ENCODE measurements around the gene SLC25A51.

The SLC25A51 gene

GRCh38 chr9:37920471-37921167 is 16.7 kb upstream of the SLC25A51 start:
- H3K4me3 ChIP-seq (ENCODE audit: low read depth, low read length), result no peak overlapping the region
- no peak for DNase-seq (ENCODE audit: low read depth)
- TF ChIP-seq CTCF (IDR thresholded peaks at IDR 0.05; ENCODE audit: control insufficient read depth, extremely low read depth, insufficient read depth), result no peak

DNA sequence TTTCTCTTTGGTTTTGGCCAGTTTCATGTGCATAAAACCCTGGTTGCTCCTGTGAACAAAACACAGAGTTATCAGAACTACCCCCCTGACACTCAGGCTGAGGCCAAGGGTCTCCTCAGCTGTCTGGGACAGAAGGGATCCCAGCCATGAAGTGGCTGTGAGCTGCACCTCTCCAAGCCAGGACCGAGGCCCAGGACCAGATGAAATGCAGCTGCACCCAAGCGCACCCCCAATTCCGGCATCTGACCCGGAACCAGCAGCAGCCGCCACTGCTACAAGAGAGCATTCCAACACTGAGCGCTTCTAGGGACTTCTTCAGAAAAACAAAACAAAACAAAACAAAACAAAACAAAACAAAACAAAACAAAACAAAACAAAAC is 16.0 kb upstream of the SLC25A51 start:
- no peak for TF ChIP-seq CTCF (IDR thresholded peaks at IDR 0.05; ENCODE audit: control insufficient read depth, extremely low read depth, insufficient read depth)
- no peak overlapping the region for H3K4me3 ChIP-seq (ENCODE audit: low read depth, low read length)
- no peak for DNase-seq (ENCODE audit: low read depth)

DNA sequence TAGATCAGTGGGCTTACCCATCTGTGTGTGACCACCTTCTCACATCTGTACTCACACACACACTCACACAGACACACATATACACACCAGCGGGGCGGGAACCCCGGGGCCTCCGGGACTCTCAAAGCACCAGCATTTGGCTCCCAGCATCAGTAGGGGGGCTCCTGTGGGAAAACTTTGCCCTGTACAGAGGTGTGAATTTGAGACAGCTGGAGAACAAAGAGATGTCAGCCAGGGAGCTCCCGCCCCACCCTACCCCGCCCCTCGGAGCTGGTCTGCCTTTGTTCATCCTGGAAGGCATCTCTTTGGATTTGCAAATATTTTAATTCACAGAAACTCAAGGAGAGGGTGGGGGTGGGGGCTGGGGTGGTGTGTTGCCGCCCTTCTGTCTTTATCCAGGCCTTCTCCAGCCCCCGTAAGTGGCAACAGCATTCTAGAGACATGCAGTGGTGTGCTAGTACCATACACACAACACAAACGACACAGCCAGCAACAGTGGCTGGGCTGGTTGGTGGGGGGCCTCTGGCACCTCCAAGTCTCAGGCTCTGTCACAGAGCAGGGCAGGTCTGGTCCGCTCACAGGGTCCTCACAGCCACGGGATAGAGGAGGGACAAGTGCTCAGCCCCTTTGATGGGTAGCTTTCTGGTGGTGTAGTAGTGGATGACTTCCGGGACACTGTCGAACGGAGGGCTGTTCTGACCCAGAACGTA is 15.5 kb upstream of the SLC25A51 start:
- H3K4me3 ChIP-seq (ENCODE audit: low read depth, low read length), result no peak overlapping the region
- TF ChIP-seq CTCF (IDR thresholded peaks at IDR 0.05; ENCODE audit: control insufficient read depth, extremely low read depth, insufficient read depth), result no peak
- DNase-seq (ENCODE audit: low read depth), result no peak

- no peak for DNase-seq (ENCODE audit: low read depth)
- H3K4me3 ChIP-seq (ENCODE audit: low read depth, low read length), result no peak overlapping the region
- TF ChIP-seq CTCF (IDR thresholded peaks at IDR 0.05; ENCODE audit: control insufficient read depth, extremely low read depth, insufficient read depth), result no peak
These were observed 14.8 kb upstream of the SLC25A51 start for GRCh38 chr9:37918665-37919170.

DNA sequence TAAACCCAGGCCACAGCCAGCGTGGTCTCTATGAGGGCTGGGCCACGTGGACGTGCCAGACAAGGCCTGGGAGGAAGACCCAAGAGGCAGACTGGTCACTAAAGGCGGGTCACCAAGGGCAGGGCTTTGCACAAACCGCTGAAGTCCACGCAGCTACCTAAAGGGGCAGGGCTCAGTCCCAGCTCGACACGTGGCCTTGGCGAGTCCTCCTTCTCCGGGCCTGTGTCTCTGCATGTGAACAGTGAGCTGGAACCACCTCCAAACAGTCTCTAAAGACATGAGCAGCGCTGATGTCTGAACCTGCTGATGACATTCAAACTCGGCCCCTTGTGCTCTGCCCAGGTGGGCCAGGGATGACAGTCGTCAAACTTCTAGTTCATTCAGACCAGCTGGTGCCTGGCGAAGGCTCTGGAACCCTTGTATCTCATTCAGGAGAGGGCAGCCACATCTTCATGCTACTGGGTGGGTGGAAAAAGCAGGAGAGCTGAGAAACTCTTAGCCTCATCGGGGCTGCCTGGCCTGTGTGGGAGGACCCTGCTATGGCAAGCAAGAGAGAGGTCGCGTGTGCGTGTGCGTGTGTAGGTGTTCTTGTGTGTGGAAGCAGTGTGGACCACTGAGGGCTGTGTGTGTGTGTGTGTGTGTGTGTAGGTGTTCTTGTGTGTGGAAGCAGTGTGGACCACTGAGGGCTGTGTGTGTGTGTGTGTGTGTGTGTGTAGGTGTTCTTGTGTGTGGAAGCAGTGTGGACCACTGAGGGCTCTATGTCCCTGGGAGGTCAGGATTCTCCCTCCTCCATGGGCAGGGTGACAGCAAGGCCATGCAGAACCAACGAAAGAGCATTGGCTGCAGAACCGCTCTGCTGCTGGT is 14.1 kb upstream of the SLC25A51 start:
- DNase-seq (ENCODE audit: low read depth), result no peak
- no peak for TF ChIP-seq CTCF (IDR thresholded peaks at IDR 0.05; ENCODE audit: control insufficient read depth, extremely low read depth, insufficient read depth)

DNA sequence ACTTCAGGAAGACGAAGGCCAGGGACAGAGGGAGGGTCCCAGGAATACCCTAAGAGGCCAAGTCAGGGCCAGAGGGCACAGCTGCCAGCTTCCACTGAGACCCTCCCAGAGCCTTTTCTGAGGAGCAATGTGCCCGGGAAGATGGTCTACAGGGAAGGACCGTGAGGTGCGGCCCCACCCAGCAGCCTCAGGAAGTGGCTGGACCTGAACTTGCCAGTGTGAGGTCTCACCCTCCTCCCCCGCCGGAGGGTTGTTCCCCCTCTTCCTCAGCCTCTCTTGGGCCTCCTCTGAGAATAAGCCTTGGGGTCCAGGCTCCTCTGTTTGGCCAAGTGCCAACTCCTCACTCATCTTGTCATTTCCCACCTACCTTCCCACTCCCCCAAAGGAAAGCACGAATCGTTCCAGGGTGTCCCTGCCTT is 13.4 kb upstream of the SLC25A51 start:
- no peak for DNase-seq (ENCODE audit: low read depth)
- TF ChIP-seq CTCF (IDR thresholded peaks at IDR 0.05; ENCODE audit: control insufficient read depth, extremely low read depth, insufficient read depth), result no peak
- no peak overlapping the region for H3K4me3 ChIP-seq (ENCODE audit: low read depth, low read length)

More for the DNA sequence above, 14.1 kb upstream of the SLC25A51 start:
- H3K4me3 ChIP-seq (ENCODE audit: low read depth, low read length), result no peak overlapping the region

Data from LNCaP clone FGC (cell line).